Endothelial cell (in vitro differentiated cells): Measurements from ENCODE around the gene OCA2. TPM values are rescaled to one million over a fixed set of nuclear protein-coding genes. Genes with fewer than 3 reads are reported as not detected.

Experiments
- DNase-seq: peaks from one replicate; pipeline ENCODE4 v3.0.0; 2021; ENCODE audit warnings: low spot score
- H3K27ac Mint-ChIP-seq: one replicate; pipeline ENCODE4 v1.8.0; 2021; ENCODE audit warnings: mixed read lengths, inconsistent platforms; ENCODE audit not compliant: unreplicated experiment
- H3K27me3 Mint-ChIP-seq: one replicate; pipeline ENCODE4 v1.8.0; 2021; ENCODE audit warnings: mild to moderate bottlenecking, moderate library complexity, mixed read lengths, inconsistent platforms; ENCODE audit not compliant: unreplicated experiment
- H3K36me3 Mint-ChIP-seq: one replicate; pipeline ENCODE4 v1.8.0; 2021; ENCODE audit warnings: mild to moderate bottlenecking, low read depth, mixed read lengths, inconsistent platforms; ENCODE audit not compliant: unreplicated experiment
- H3K4me1 Mint-ChIP-seq: one replicate; pipeline ENCODE4 v1.8.0; 2021; ENCODE audit warnings: mild to moderate bottlenecking, mixed read lengths, inconsistent platforms; ENCODE audit not compliant: unreplicated experiment
- H3K4me3 Mint-ChIP-seq: one replicate; pipeline ENCODE4 v1.8.0; 2021; ENCODE audit warnings: mild to moderate bottlenecking, mixed read lengths, inconsistent platforms; ENCODE audit not compliant: unreplicated experiment
- H3K9me3 Mint-ChIP-seq: one replicate; pipeline ENCODE4 v1.8.0; 2021; ENCODE audit warnings: mixed read lengths, inconsistent platforms; ENCODE audit not compliant: unreplicated experiment
- CTCF ChIP-seq: fragments of 200-600 bp; sonication (generic); IDR thresholded peaks from one replicate; pipeline ENCODE4 v1.5.0; 2021; ENCODE audit warnings: antibody characterized with exemption; ENCODE audit not compliant: unreplicated experiment
- total RNA-seq: library from RNA; stranded (reverse); fragmentation: NEBNext Ultra II Directional; extraction: Animal tissue kit (Norgen Biotek cat#: 25700); gene quantifications from one replicate; pipeline ENCODE4 v1.2.1, GENCODE V29; 2021; ENCODE audit not compliant: unreplicated experiment

OCA2 gene
- total RNA-seq, 1 donor from 2014 or later: not detected

GRCh38 chr15:27744641-27745040 is 354.5 kb downstream of the OCA2 start:
- peaks cover 2% of the 10 kb centered on the region for H3K36me3 Mint-ChIP-seq
- H3K4me3 Mint-ChIP-seq: no peak overlapping the region
- no peak for TF ChIP-seq CTCF
- DNase-seq: no peak
- H3K27ac Mint-ChIP-seq: no peak overlapping the region
- no peaks in the 10 kb centered on the region for H3K9me3 Mint-ChIP-seq
- no peaks in the 10 kb centered on the region for H3K4me1 Mint-ChIP-seq
- peaks cover 2% of the 10 kb centered on the region for H3K27me3 Mint-ChIP-seq

GRCh38 chr15:27743638-27744037 is 355.5 kb downstream of the OCA2 start:
- Mint-ChIP-seq H3K9me3 (no peaks in the 10 kb centered on the region), H3K4me3 (no peak overlapping the region), H3K36me3 (peaks cover 2% of the 10 kb centered on the region), H3K4me1 (no peaks in the 10 kb centered on the region), H3K27ac (no peak overlapping the region), H3K27me3 (peaks cover 2% of the 10 kb centered on the region)
- no peak for TF ChIP-seq CTCF
- no peak for DNase-seq

GRCh38 chr15:27742751-27743477 is 356.2 kb downstream of the OCA2 start:
- peaks cover 2% of the 10 kb centered on the region for H3K36me3 Mint-ChIP-seq
- H3K27me3 Mint-ChIP-seq: peaks cover 2% of the 10 kb centered on the region
- no peak for TF ChIP-seq CTCF
- no peak overlapping the region for H3K4me3 Mint-ChIP-seq
- H3K4me1 Mint-ChIP-seq: no peaks in the 10 kb centered on the region
- DNase-seq: no peak
- H3K9me3 Mint-ChIP-seq: no peaks in the 10 kb centered on the region
- H3K27ac Mint-ChIP-seq: no peak overlapping the region

GRCh38 chr15:27741226-27741860 is 357.8 kb downstream of the OCA2 start:
- Mint-ChIP-seq H3K4me3 (no peak overlapping the region), H3K4me1 (no peaks in the 10 kb centered on the region), H3K27ac (no peak overlapping the region), H3K9me3 (no peaks in the 10 kb centered on the region), H3K36me3 (no peaks in the 10 kb centered on the region), H3K27me3 (peaks cover 2% of the 10 kb centered on the region)
- no peak for DNase-seq
- no peak for TF ChIP-seq CTCF

- no peak for TF ChIP-seq CTCF
- Mint-ChIP-seq H3K4me1 (no peaks in the 10 kb centered on the region), H3K27ac (no peak overlapping the region), H3K36me3 (no peaks in the 10 kb centered on the region), H3K4me3 (no peak overlapping the region), H3K27me3 (no peaks in the 10 kb centered on the region), H3K9me3 (no peaks in the 10 kb centered on the region)
- DNase-seq: no peak
Measured at GRCh38 chr15:27734785-27735495, 364.2 kb downstream of the OCA2 start.
